Effector memory CD4-positive, alpha-beta T cell (primary cell): Measurements from ENCODE around the gene AKAP8L.

ENCODE experiments used
- DNase-seq, 3 donors: peaks; one replicate each; pipeline ENCODE4 v3.0.0-alpha.2; 2020
- H3K27ac ChIP-seq: 2 replicates; pipeline ENCODE4 v1.7.0; 2013; ENCODE audit warnings: mild to moderate bottlenecking, low read length, moderate library complexity; ENCODE audit not compliant: insufficient read depth, poor library complexity, severe bottlenecking
- H3K27me3 ChIP-seq: replicated peaks from 2 replicates; pipeline ENCODE4 v1.7.0; 2013; ENCODE audit warnings: mild to moderate bottlenecking, low read length; ENCODE audit not compliant: insufficient read depth, control insufficient read depth, poor library complexity, severe bottlenecking
- H3K36me3 ChIP-seq: 2 replicates; pipeline ENCODE4 v1.7.0; 2013; ENCODE audit warnings: mild to moderate bottlenecking, low read length, moderate library complexity; ENCODE audit not compliant: control insufficient read depth, insufficient read depth
- H3K4me1 ChIP-seq: 2 replicates; pipeline ENCODE4 v1.7.0; 2013; ENCODE audit warnings: low read length, mild to moderate bottlenecking; ENCODE audit not compliant: control insufficient read depth, insufficient read depth, poor library complexity, severe bottlenecking
- H3K4me3 ChIP-seq: 2 replicates; pipeline ENCODE4 v1.7.0; 2013; ENCODE audit warnings: low read length, low read depth, mild to moderate bottlenecking; ENCODE audit not compliant: insufficient read depth, poor library complexity, severe bottlenecking
- H3K9me3 ChIP-seq: 2 replicates; pipeline ENCODE4 v1.7.0; 2013; ENCODE audit warnings: mild to moderate bottlenecking, low read length, moderate library complexity; ENCODE audit not compliant: control insufficient read depth

The AKAP8L gene

GRCh38 chr19:15448044-15448777 lies 29.4 kb upstream of the AKAP8L start:
- H3K27me3 ChIP-seq = no peaks in the 10 kb centered on the region
- peaks cover 6% of the 10 kb centered on the region for H3K4me1 ChIP-seq
- no peak for DNase-seq
- no peak overlapping the region for H3K27ac ChIP-seq
- no peaks in the 10 kb centered on the region for H3K9me3 ChIP-seq
- H3K36me3 ChIP-seq = peaks cover 18% of the 10 kb centered on the region
- H3K4me3 ChIP-seq = no peak overlapping the region

- DNase-seq = no peak
- no peak overlapping the region for H3K27ac ChIP-seq
- no peaks in the 10 kb centered on the region for H3K9me3 ChIP-seq
- peaks cover 8% of the 10 kb centered on the region for H3K36me3 ChIP-seq
- no peak overlapping the region for H3K4me3 ChIP-seq
- peaks cover 6% of the 10 kb centered on the region for H3K4me1 ChIP-seq
- no peaks in the 10 kb centered on the region for H3K27me3 ChIP-seq
Observed at GRCh38 chr19:15447057-15447456, 28.3 kb upstream of the AKAP8L start.

- Histone ChIP-seq H3K27ac (no peak overlapping the region), H3K36me3 (no peaks in the 10 kb centered on the region), H3K27me3 (no peaks in the 10 kb centered on the region), H3K4me3 (no peak overlapping the region), H3K9me3 (no peaks in the 10 kb centered on the region), H3K4me1 (peaks cover 6% of the 10 kb centered on the region)
- no peak for DNase-seq
Observed at GRCh38 chr19:15445807-15446376, 27.1 kb upstream of the AKAP8L start.

- no peak for DNase-seq
- H3K27me3 ChIP-seq = no peaks in the 10 kb centered on the region
- H3K4me1 ChIP-seq = peaks cover 6% of the 10 kb centered on the region
- no peak overlapping the region for H3K4me3 ChIP-seq
- no peaks in the 10 kb centered on the region for H3K36me3 ChIP-seq
- H3K27ac ChIP-seq = no peak overlapping the region
- H3K9me3 ChIP-seq = no peaks in the 10 kb centered on the region
Observed at GRCh38 chr19:15445227-15445605, 26.4 kb upstream of the AKAP8L start.

- Histone ChIP-seq H3K27ac (no peak overlapping the region), H3K4me3 (no peak overlapping the region), H3K4me1 (peaks cover 6% of the 10 kb centered on the region), H3K9me3 (no peaks in the 10 kb centered on the region), H3K36me3 (no peaks in the 10 kb centered on the region), H3K27me3 (no peaks in the 10 kb centered on the region)
- DNase-seq = no peak
Observed at GRCh38 chr19:15444505-15445226, 25.9 kb upstream of the AKAP8L start.

GRCh38 chr19:15443838-15444237 lies 25.1 kb upstream of the AKAP8L start:
- no peaks in the 10 kb centered on the region for H3K27me3 ChIP-seq

GRCh38 chr19:15443325-15443724 lies 24.5 kb upstream of the AKAP8L start:
- Histone ChIP-seq H3K27me3 (no peaks in the 10 kb centered on the region), H3K4me1 (no peaks in the 10 kb centered on the region), H3K9me3 (no peaks in the 10 kb centered on the region), H3K27ac (no peak overlapping the region), H3K4me3 (no peak overlapping the region), H3K36me3 (no peaks in the 10 kb centered on the region)
- DNase-seq = no peak

More at GRCh38 chr19:15443838-15444237, 25.1 kb upstream of the AKAP8L start:
- Histone ChIP-seq H3K4me3 (no peak overlapping the region), H3K4me1 (peaks cover 1% of the 10 kb centered on the region), H3K9me3 (no peaks in the 10 kb centered on the region), H3K27ac (no peak overlapping the region), H3K36me3 (no peaks in the 10 kb centered on the region)
- DNase-seq = no peak

GRCh38 chr19:15442142-15442920 lies 23.5 kb upstream of the AKAP8L start:
- Histone ChIP-seq H3K27ac (no peak overlapping the region), H3K4me1 (no peaks in the 10 kb centered on the region), H3K4me3 (no peak overlapping the region), H3K9me3 (no peaks in the 10 kb centered on the region), H3K36me3 (no peaks in the 10 kb centered on the region), H3K27me3 (no peaks in the 10 kb centered on the region)
- DNase-seq = no peak

GRCh38 chr19:15441317-15441716 lies 22.5 kb upstream of the AKAP8L start:
- H3K9me3 ChIP-seq = no peaks in the 10 kb centered on the region
- H3K27ac ChIP-seq = no peak overlapping the region
- no peak for DNase-seq
- H3K4me3 ChIP-seq = no peak overlapping the region
- no peaks in the 10 kb centered on the region for H3K36me3 ChIP-seq
- no peaks in the 10 kb centered on the region for H3K27me3 ChIP-seq
- no peaks in the 10 kb centered on the region for H3K4me1 ChIP-seq
